ENCODE measurements around the gene AGAP1.

Gene AGAP1

GRCh38 chr2:235545339-235546150, 51.7 kb downstream of the AGAP1 start:
- Histone ChIP-seq H3K27ac (ENCODE audit: insufficient read depth, low read depth, low read length, poor library complexity, severe bottlenecking) (no peak overlapping the region), H3K4me1 (ENCODE audit: control insufficient read depth, insufficient read depth, low read length) (peaks cover 8% of the 10 kb centered on the region), H3K9me3 (ENCODE audit: control insufficient read depth, low read length) (no peaks in the 10 kb centered on the region), H3K36me3 (ENCODE audit: control insufficient read depth, insufficient read depth, low read length) (no peaks in the 10 kb centered on the region), H3K27me3 (ENCODE audit: control insufficient read depth, insufficient read depth, low read length, poor library complexity, severe bottlenecking) (no peaks in the 10 kb centered on the region), H3K4me3 (ENCODE audit: insufficient read depth, low read depth, low read length) (no peak overlapping the region)
- WGBS, 2 experiments: 83 to 85% methylated on average over 11 of the region's 11 CpGs

GRCh38 chr2:235546151-235546435, 52.2 kb downstream of the AGAP1 start:
- Histone ChIP-seq H3K4me1 (ENCODE audit: control insufficient read depth, insufficient read depth, low read length) (peaks cover 8% of the 10 kb centered on the region), H3K27me3 (ENCODE audit: control insufficient read depth, insufficient read depth, low read length, poor library complexity, severe bottlenecking) (no peaks in the 10 kb centered on the region), H3K9me3 (ENCODE audit: control insufficient read depth, low read length) (no peaks in the 10 kb centered on the region), H3K36me3 (ENCODE audit: control insufficient read depth, insufficient read depth, low read length) (no peaks in the 10 kb centered on the region), H3K27ac (ENCODE audit: insufficient read depth, low read depth, low read length, poor library complexity, severe bottlenecking) (no peak overlapping the region), H3K4me3 (ENCODE audit: insufficient read depth, low read depth, low read length) (no peak overlapping the region)
- 94 to 99% methylated on average over 3 of the region's 3 CpGs for WGBS, 2 experiments

GRCh38 chr2:235546436-235546835, 52.6 kb downstream of the AGAP1 start:
- H3K27me3 ChIP-seq (ENCODE audit: control insufficient read depth, insufficient read depth, low read length, poor library complexity, severe bottlenecking): no peaks in the 10 kb centered on the region
- 84 to 85% methylated on average over 9 of the region's 9 CpGs for WGBS, 2 experiments
- peaks cover 8% of the 10 kb centered on the region for H3K4me1 ChIP-seq (ENCODE audit: control insufficient read depth, insufficient read depth, low read length)
- H3K9me3 ChIP-seq (ENCODE audit: control insufficient read depth, low read length): no peaks in the 10 kb centered on the region
- H3K36me3 ChIP-seq (ENCODE audit: control insufficient read depth, insufficient read depth, low read length): no peaks in the 10 kb centered on the region
- no peak overlapping the region for H3K27ac ChIP-seq (ENCODE audit: insufficient read depth, low read depth, low read length, poor library complexity, severe bottlenecking)
- no peak overlapping the region for H3K4me3 ChIP-seq (ENCODE audit: insufficient read depth, low read depth, low read length)

DNA sequence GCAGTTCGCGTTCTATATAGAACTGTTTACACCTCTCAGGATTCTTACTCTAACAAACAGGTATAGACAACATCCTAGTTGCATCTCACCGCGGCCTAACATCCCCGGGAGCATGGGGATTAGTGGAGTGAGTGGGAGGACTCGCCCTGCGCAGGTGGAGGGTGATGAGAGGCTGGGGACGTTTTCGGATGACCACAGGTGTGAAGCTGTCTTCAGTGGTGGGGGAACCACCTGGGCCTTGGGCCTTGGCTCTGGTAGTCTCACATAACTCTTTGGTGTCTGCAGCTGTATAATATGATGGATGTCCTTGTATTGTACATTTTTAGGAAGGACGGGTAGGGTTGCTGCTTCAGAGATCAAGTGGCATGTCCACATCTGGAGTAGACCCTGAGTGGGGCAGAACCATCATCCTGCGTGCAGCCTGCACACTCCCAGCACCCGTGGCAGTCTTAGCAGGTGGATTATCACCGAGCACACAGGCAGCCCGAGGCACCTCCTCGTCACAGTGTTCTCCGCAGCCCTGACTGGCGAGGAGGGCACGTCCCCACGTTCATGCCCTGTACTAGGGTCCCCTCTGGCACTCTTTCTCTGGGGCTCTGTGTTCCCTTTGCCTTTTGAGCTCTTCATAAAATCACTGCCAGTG, 56.0 kb downstream of the AGAP1 start:
- H3K27me3 ChIP-seq (ENCODE audit: control insufficient read depth, insufficient read depth, low read length, poor library complexity, severe bottlenecking): no peaks in the 10 kb centered on the region
- 93 to 94% methylated on average over 19 of the region's 19 CpGs for WGBS, 2 experiments
- H3K4me3 ChIP-seq (ENCODE audit: insufficient read depth, low read depth, low read length): no peak overlapping the region
- H3K9me3 ChIP-seq (ENCODE audit: control insufficient read depth, low read length): no peaks in the 10 kb centered on the region
- no peak overlapping the region for H3K27ac ChIP-seq (ENCODE audit: insufficient read depth, low read depth, low read length, poor library complexity, severe bottlenecking)
- H3K4me1 ChIP-seq (ENCODE audit: control insufficient read depth, insufficient read depth, low read length): peaks cover 16% of the 10 kb centered on the region
- H3K36me3 ChIP-seq (ENCODE audit: control insufficient read depth, insufficient read depth, low read length): no peaks in the 10 kb centered on the region

- 97% methylated on average over 12 of the region's 12 CpGs for WGBS, 2 experiments
- H3K27me3 ChIP-seq (ENCODE audit: control insufficient read depth, insufficient read depth, low read length, poor library complexity, severe bottlenecking): no peaks in the 10 kb centered on the region
- no peak overlapping the region for H3K27ac ChIP-seq (ENCODE audit: insufficient read depth, low read depth, low read length, poor library complexity, severe bottlenecking)
- H3K36me3 ChIP-seq (ENCODE audit: control insufficient read depth, insufficient read depth, low read length): no peaks in the 10 kb centered on the region
- H3K4me1 ChIP-seq (ENCODE audit: control insufficient read depth, insufficient read depth, low read length): peaks cover 17% of the 10 kb centered on the region
- H3K4me3 ChIP-seq (ENCODE audit: insufficient read depth, low read depth, low read length): no peak overlapping the region
- H3K9me3 ChIP-seq (ENCODE audit: control insufficient read depth, low read length): no peaks in the 10 kb centered on the region
These were observed 56.5 kb downstream of the AGAP1 start for GRCh38 chr2:235550378-235550760.

DNA sequence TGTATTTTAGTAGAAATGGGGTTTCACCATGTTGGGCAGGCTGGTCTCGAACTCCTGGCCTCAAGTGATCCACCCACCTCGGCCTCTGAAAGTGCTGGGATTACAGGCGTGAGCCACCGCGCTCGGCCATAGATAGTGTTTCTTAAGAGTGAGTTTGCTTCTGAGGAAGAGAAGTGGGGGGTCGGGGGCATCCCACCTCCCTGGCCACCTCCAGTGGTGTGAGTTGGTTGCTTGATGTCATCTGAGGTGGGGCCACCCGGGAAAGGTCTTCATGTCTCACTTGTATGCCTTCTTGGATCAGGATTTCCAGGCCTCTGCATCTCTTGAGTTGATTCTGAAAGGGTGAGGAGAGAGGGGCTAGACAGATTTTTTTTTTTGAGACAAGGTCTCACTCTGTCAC, 57.1 kb downstream of the AGAP1 start:
- no peak overlapping the region for H3K27ac ChIP-seq (ENCODE audit: insufficient read depth, low read depth, low read length, poor library complexity, severe bottlenecking)
- H3K36me3 ChIP-seq (ENCODE audit: control insufficient read depth, insufficient read depth, low read length): no peaks in the 10 kb centered on the region
- no peaks in the 10 kb centered on the region for H3K27me3 ChIP-seq (ENCODE audit: control insufficient read depth, insufficient read depth, low read length, poor library complexity, severe bottlenecking)
- H3K4me3 ChIP-seq (ENCODE audit: insufficient read depth, low read depth, low read length): no peak overlapping the region
- WGBS, 2 experiments: 92 to 93% methylated on average over 8 of the region's 8 CpGs
- H3K9me3 ChIP-seq (ENCODE audit: control insufficient read depth, low read length): no peaks in the 10 kb centered on the region
- peaks cover 15% of the 10 kb centered on the region for H3K4me1 ChIP-seq (ENCODE audit: control insufficient read depth, insufficient read depth, low read length)

GRCh38 chr2:235551965-235552364, 58.1 kb downstream of the AGAP1 start:
- Histone ChIP-seq H3K27ac (ENCODE audit: insufficient read depth, low read depth, low read length, poor library complexity, severe bottlenecking) (no peak overlapping the region), H3K36me3 (ENCODE audit: control insufficient read depth, insufficient read depth, low read length) (no peaks in the 10 kb centered on the region), H3K27me3 (ENCODE audit: control insufficient read depth, insufficient read depth, low read length, poor library complexity, severe bottlenecking) (no peaks in the 10 kb centered on the region), H3K4me3 (ENCODE audit: insufficient read depth, low read depth, low read length) (no peak overlapping the region), H3K4me1 (ENCODE audit: control insufficient read depth, insufficient read depth, low read length) (peaks cover 15% of the 10 kb centered on the region), H3K9me3 (ENCODE audit: control insufficient read depth, low read length) (no peaks in the 10 kb centered on the region)
- 42 to 50% methylated on average over 8 of the region's 8 CpGs for WGBS, 2 experiments

DNA sequence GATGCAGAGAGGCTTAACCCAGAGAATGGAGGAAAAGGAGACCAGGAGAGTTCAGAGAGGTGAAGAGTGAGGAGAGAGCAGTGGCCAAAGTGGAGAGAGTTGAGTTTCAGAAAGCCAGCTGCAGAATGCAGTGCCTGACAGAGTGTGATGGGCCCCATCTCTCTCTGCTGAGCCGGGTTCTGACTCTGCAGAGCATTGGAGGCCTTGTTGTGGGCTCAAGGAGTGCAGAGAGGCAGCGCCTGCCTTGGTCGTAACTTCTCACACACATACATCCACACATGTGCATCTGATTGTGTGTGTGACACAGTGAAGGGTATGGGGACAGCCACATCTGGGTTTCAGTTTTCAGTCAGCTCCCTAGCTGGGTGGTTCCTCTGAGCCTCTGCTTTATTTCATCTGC, 58.8 kb downstream of the AGAP1 start:
- H3K36me3 ChIP-seq (ENCODE audit: control insufficient read depth, insufficient read depth, low read length): no peaks in the 10 kb centered on the region
- WGBS, 2 experiments: 89 to 93% methylated on average over 1 to 3 of the region's 3 CpGs
- H3K27ac ChIP-seq (ENCODE audit: insufficient read depth, low read depth, low read length, poor library complexity, severe bottlenecking): no peak overlapping the region
- H3K4me3 ChIP-seq (ENCODE audit: insufficient read depth, low read depth, low read length): no peak overlapping the region
- peaks cover 15% of the 10 kb centered on the region for H3K4me1 ChIP-seq (ENCODE audit: control insufficient read depth, insufficient read depth, low read length)
- no peaks in the 10 kb centered on the region for H3K27me3 ChIP-seq (ENCODE audit: control insufficient read depth, insufficient read depth, low read length, poor library complexity, severe bottlenecking)
- H3K9me3 ChIP-seq (ENCODE audit: control insufficient read depth, low read length): no peaks in the 10 kb centered on the region

- Histone ChIP-seq H3K4me1 (ENCODE audit: control insufficient read depth, insufficient read depth, low read length) (peaks cover 15% of the 10 kb centered on the region), H3K4me3 (ENCODE audit: insufficient read depth, low read depth, low read length) (no peak overlapping the region), H3K27ac (ENCODE audit: insufficient read depth, low read depth, low read length, poor library complexity, severe bottlenecking) (no peak overlapping the region), H3K9me3 (ENCODE audit: control insufficient read depth, low read length) (no peaks in the 10 kb centered on the region), H3K36me3 (ENCODE audit: control insufficient read depth, insufficient read depth, low read length) (no peaks in the 10 kb centered on the region), H3K27me3 (ENCODE audit: control insufficient read depth, insufficient read depth, low read length, poor library complexity, severe bottlenecking) (no peaks in the 10 kb centered on the region)
- 92 to 94% methylated on average over 5 of the region's 6 CpGs for WGBS, 2 experiments
These were observed 59.4 kb downstream of the AGAP1 start for GRCh38 chr2:235553291-235553690.

- Histone ChIP-seq H3K27ac (ENCODE audit: insufficient read depth, low read depth, low read length, poor library complexity, severe bottlenecking) (no peak overlapping the region), H3K4me3 (ENCODE audit: insufficient read depth, low read depth, low read length) (no peak overlapping the region), H3K36me3 (ENCODE audit: control insufficient read depth, insufficient read depth, low read length) (no peaks in the 10 kb centered on the region), H3K27me3 (ENCODE audit: control insufficient read depth, insufficient read depth, low read length, poor library complexity, severe bottlenecking) (no peaks in the 10 kb centered on the region), H3K4me1 (ENCODE audit: control insufficient read depth, insufficient read depth, low read length) (peaks cover 15% of the 10 kb centered on the region), H3K9me3 (ENCODE audit: control insufficient read depth, low read length) (no peaks in the 10 kb centered on the region)
- 73 to 76% methylated on average over 13 of the region's 13 CpGs for WGBS, 2 experiments
These were observed 59.9 kb downstream of the AGAP1 start for GRCh38 chr2:235553696-235554100.
